ENCODE results near the gene SYNPO.

Gene SYNPO

DNA sequence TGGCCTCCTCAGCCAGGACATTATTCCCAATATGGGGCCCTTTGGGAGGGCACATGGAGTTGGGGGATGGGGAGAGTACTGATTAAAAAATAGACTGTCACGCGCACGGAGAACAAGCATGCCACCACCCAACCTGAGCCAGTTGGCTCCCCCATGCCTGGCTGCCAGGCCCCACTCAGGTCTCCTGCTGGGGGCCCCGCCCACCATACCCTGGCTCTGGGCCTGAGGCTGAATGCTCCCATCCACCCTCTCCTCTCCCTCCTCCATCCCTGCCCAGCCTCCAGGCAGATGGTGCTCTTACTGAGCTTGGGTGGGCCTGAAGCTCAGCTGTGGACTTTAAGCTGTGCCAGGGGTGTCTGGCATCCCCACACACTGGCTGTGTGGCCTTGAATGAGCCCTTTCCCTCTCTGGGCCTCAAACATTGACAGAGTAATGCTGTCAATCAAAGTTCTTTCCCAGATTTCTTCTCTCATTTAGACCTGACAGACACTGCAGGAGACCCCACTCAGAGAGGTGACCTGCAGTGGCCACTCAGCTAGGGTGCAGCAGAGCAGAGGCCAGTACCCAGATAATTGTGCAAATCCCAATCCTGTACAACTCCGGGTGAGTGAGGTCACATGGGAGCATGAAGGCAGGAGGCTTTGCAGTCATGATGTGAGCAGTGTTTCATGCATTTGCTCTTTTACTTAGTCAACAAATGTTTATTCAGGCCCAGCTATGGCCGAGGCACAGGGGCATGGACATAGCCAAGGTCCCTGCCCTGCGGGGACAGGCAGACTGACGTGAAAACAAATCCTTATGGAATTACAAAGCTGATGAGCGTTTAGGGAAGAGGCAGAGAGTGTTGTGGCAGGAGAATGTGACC is 9.8 kb upstream of the SYNPO start:
- Histone ChIP-seq H4K20me1 (peaks cover 0 to 3% (median 0%) of the 10 kb centered on the region in 11 experiments; a peak in 4 of 22 replicates), H3K4me1 (peaks cover 29 to 91% (median 62%) of the 10 kb centered on the region in 10 experiments), H3K27me3 (no peaks in the 10 kb centered on the region), H3K9ac (0 out of 22 replicates have a peak overlapping the region, but pooled peaks of 2 of the 11 experiments have one; percentile 8 to 24), H3K4me2 (0 out of 22 replicates have a peak overlapping the region, but pooled peaks of 2 of the 11 experiments have one; percentile 3 to 16), H3K36me3 (peaks cover 0 to 16% (median 0%) of the 10 kb centered on the region in 11 experiments; a peak in 2 of 22 replicates), H3K9me3 (replicated peaks in 1 of 11) (no peaks in the 10 kb centered on the region), H3K27ac (no peak overlapping the region; a peak in 1 of 22 replicates), H3K4me3 (no peak overlapping the region)
- no peak for TF ChIP-seq Cebpa-rat (IDR thresholded peaks at IDR 0.05)

DNA sequence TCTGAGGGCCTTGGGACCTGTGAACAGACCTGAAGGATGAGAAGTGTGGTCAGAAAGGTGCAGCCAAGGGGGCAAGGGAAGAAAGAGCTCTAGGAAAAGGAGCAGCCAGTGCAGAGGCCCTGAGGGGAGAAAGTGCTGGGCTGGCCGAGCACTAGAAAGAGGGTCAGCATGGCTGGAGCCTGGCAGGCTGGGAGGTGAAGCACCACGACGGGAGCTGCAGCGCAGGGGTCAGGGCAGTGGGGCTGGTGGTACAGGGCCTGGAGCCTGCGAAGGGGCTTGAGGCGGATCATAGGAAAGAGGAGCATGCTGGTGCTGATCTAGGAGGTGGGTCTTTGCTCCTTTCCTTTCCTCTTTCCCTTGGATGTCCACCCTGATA is 9.1 kb upstream of the SYNPO start:
- Histone ChIP-seq H3K4me3 (no peak overlapping the region), H3K27me3 (no peaks in the 10 kb centered on the region), H3K9ac (0 out of 22 replicates have a peak overlapping the region, but pooled peaks of 2 of the 11 experiments have one; percentile 8 to 24), H3K27ac (no peak overlapping the region), H4K20me1 (peaks cover 0 to 3% (median 0%) of the 10 kb centered on the region in 11 experiments; a peak in 4 of 22 replicates), H3K9me3 (replicated peaks in 1 of 11) (no peaks in the 10 kb centered on the region), H3K4me1 (peaks cover 23 to 86% (median 57%) of the 10 kb centered on the region in 10 experiments), H3K4me2 (0 out of 22 replicates have a peak overlapping the region, but pooled peaks of 1 of the 11 experiments have one; percentile 16), H3K36me3 (peaks cover 0 to 16% (median 0%) of the 10 kb centered on the region in 11 experiments; a peak in 2 of 22 replicates)
- no peak for TF ChIP-seq Cebpa-rat (IDR thresholded peaks at IDR 0.05)

DNA sequence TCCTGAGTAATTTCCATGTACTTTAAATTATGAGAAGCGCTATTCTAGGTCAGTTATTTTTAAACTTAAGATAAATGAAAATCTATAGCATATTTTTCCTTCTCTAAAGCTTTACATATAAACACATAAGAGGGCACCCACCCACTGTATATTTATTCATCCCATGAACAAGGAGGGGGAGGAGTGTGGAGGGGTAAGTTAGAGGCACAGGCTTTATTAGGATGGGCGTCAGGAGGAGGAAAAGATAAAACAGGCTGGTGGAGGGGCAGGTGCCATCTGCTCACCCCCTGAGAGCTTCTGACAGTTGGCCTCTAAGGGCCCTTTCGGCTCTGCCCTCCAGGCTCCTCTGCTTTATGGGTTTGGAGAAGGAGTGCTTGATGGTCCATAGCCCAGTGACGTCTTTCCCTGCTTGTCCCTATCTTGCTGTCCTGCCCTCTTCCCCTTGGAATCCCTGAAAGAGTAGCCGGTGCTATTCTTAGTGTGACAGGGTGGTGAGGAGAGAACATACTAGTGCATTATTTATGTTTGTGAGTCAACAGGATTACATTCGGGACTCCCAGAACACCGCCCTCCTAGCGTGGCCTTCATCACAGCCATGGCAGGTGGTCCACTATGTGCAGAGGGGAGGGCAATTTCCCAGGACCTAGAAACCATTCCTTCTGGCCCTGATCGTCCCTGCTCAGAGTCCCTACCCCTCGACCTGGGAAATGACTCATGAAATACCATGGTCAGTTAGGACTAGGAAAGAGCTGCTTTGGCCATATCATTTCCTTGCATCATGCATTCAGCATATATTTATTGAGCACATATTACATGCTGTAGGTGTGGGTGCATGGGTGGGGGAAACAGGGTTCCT is 7.9 kb upstream of the SYNPO start:
- no peak overlapping the region for H3K4me3 ChIP-seq
- H3K27ac ChIP-seq: no peak overlapping the region
- H3K4me1 ChIP-seq: peaks cover 15 to 86% (median 56%) of the 10 kb centered on the region in 10 experiments
- no peaks in the 10 kb centered on the region for H3K27me3 ChIP-seq
- peaks cover 0 to 16% (median 0%) of the 10 kb centered on the region in 11 experiments; a peak in 2 of 22 replicates for H3K36me3 ChIP-seq
- H4K20me1 ChIP-seq: peaks cover 0 to 8% (median 0%) of the 10 kb centered on the region in 11 experiments; a peak in 3 of 22 replicates
- no peak overlapping the region for H3K9ac ChIP-seq
- peak overlapping the region in 3 of 11 experiments; percentile 7 to 27 (median 12); a peak in 5 of 22 replicates for H3K4me2 ChIP-seq
- no peaks in the 10 kb centered on the region for H3K9me3 ChIP-seq (replicated peaks in 1 of 11)
- no peak for TF ChIP-seq Cebpa-rat (IDR thresholded peaks at IDR 0.05)

DNA sequence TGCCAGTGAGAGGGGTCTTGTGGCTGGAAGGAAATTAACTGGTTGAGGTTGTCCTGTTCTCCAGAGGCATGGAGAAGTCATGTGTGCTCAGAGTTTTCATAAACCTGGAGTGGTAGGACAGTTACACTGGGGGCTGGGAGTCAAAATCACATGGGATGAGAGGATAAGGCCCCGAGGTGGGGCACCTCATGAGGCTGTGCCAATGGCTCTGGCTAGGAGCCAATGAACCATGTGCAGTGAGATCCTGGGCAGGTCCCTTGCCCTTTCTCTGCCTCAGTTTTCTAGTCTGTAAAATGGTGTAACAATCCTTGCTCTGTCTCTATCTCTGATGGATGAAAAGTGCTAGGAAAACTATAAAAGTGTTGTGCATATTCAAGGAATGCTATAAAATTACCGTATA is 7.0 kb upstream of the SYNPO start:
- no peak overlapping the region for H3K4me3 ChIP-seq
- no peak for TF ChIP-seq Cebpa-rat (IDR thresholded peaks at IDR 0.05)
- no peak overlapping the region; a peak in 1 of 22 replicates for H3K9ac ChIP-seq
- peaks cover 10 to 85% (median 53%) of the 10 kb centered on the region in 10 experiments; a peak in 19 of 20 replicates for H3K4me1 ChIP-seq
- H3K4me2 ChIP-seq: no peak overlapping the region
- peaks cover 0 to 16% (median 0%) of the 10 kb centered on the region in 11 experiments; a peak in 2 of 22 replicates for H3K36me3 ChIP-seq
- no peaks in the 10 kb centered on the region for H3K27me3 ChIP-seq
- peaks cover 0 to 9% (median 0%) of the 10 kb centered on the region in 11 experiments; a peak in 3 of 22 replicates for H4K20me1 ChIP-seq
- no peaks in the 10 kb centered on the region for H3K9me3 ChIP-seq (replicated peaks in 1 of 11)
- no peak overlapping the region for H3K27ac ChIP-seq

DNA sequence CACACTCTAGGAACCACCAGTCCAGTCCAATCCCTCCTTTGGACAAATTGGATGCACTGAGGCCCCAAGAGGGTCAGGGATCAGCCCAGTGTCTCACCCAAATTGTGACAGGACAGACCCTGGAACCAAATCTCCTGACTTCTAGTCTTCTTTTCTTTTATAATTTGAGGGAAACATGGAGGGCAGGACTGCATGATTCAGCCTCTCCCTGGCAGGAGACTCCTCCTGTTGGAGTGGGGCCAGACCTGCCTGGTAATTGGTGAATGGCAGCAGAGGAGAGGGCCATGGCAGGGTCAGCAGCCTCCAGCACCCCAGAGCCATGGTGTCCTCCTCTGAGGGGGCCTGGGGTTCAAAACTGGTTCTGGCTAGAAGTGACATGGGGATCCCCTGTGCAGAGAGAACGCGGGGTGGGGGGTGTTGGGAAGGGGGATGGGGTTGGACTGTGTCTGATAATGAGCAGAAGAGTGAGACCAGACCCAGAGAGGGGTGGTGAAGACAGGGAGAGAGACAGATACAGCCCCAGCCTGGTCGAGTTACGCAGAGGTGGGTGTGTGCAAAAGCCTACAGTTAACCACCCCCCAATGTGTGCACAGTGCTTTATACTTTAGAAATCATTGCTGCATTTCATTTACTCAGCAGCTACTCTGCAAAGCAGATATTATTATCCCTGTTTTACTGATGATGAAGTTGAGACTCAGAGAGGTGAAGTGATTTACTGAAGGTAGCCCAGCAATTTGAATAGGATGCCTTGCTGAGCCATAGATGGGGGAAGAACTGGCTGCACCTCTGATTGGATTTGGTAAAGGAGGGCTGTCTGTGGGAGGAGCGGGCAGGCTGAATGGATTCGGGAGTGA is 3.8 kb upstream of the SYNPO start:
- no peak overlapping the region for H3K4me3 ChIP-seq
- H3K36me3 ChIP-seq: peaks cover 0 to 4% (median 0%) of the 10 kb centered on the region in 11 experiments; a peak in 1 of 22 replicates
- peaks cover 0 to 13% (median 0%) of the 10 kb centered on the region in 11 experiments; a peak in 3 of 22 replicates for H4K20me1 ChIP-seq
- peak overlapping the region in 9 of 11 experiments; percentile 41 to 79 (median 69); a peak in 16 of 22 replicates for H3K4me2 ChIP-seq
- peak overlapping the region in 4 of 11 experiments; percentile 7 to 62 (median 19); a peak in 4 of 22 replicates for H3K27ac ChIP-seq
- peaks cover 23 to 86% (median 59%) of the 10 kb centered on the region in 10 experiments for H3K4me1 ChIP-seq
- no peaks in the 10 kb centered on the region for H3K27me3 ChIP-seq
- TF ChIP-seq Cebpa-rat (IDR thresholded peaks at IDR 0.05): no peak
- no peaks in the 10 kb centered on the region for H3K9me3 ChIP-seq (replicated peaks in 1 of 11)
- peak overlapping the region in 2 of 11 experiments; percentile 7 to 32; a peak in 2 of 22 replicates for H3K9ac ChIP-seq

- Histone ChIP-seq H3K27me3 (no peaks in the 10 kb centered on the region), H3K9me3 (replicated peaks in 1 of 11) (no peaks in the 10 kb centered on the region), H3K9ac (peak overlapping the region in 4 of 11 experiments; percentile 7 to 39 (median 26); a peak in 6 of 22 replicates), H4K20me1 (peaks cover 0 to 11% (median 0%) of the 10 kb centered on the region in 11 experiments; a peak in 3 of 22 replicates), H3K36me3 (no peaks in the 10 kb centered on the region; a peak in 1 of 22 replicates), H3K4me1 (peaks cover 23 to 86% (median 62%) of the 10 kb centered on the region in 10 experiments), H3K4me3 (no peak overlapping the region), H3K27ac (peak overlapping the region in 6 of 11 experiments; percentile 5 to 62 (median 28); a peak in 6 of 22 replicates), H3K4me2 (peak overlapping the region; percentile 23 to 79 (median 69))
- TF ChIP-seq Cebpa-rat (IDR thresholded peaks at IDR 0.05): no peak
Observed at GRCh38 chr5:150637245-150638052, 3.0 kb upstream of the SYNPO start.

DNA sequence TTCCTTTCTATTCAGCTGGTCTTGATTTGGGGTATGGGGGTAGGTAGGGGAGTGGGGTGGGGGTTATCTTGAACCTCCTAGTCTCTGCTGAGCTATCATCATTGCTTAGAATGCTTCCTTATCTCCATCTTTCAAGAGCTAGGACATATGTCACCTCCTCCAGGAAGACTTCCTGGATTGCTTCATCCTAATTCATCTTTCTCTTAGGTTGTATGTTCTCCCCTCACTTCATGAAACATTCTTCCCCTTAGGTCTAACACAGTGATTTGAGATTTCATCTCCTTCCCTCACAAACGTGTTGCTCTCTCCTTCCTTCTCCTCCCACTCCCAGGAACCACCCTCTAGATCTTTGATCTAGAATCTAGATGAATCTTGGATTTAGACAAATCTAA is 2.4 kb upstream of the SYNPO start:
- peak overlapping the region in 10 of 11 experiments; percentile 23 to 94 (median 76); a peak in 16 of 22 replicates for H3K4me2 ChIP-seq
- H3K4me1 ChIP-seq: peaks cover 23 to 86% (median 65%) of the 10 kb centered on the region in 10 experiments
- H3K9ac ChIP-seq: peak overlapping the region in 1 of 11 experiments; percentile 1; a peak in 1 of 22 replicates

More for the DNA sequence above, 2.4 kb upstream of the SYNPO start:
- H4K20me1 ChIP-seq: peaks cover 0 to 11% (median 0%) of the 10 kb centered on the region in 11 experiments; a peak in 3 of 22 replicates
- no peak for TF ChIP-seq Cebpa-rat (IDR thresholded peaks at IDR 0.05)
- no peaks in the 10 kb centered on the region; a peak in 1 of 22 replicates for H3K36me3 ChIP-seq
- peak overlapping the region in 5 of 11 experiments; percentile 23 to 62 (median 31); a peak in 5 of 22 replicates for H3K27ac ChIP-seq
- no peak overlapping the region for H3K4me3 ChIP-seq
- H3K9me3 ChIP-seq (replicated peaks in 1 of 11): no peaks in the 10 kb centered on the region
- no peaks in the 10 kb centered on the region for H3K27me3 ChIP-seq
